A673 (cell line): Measurements from ENCODE around the gene SPHK1. TPM values are rescaled to one million over a fixed set of nuclear protein-coding genes. Genes with fewer than 3 reads are reported as not detected.
A peak's percentile ranks its signal among the peaks of the same experiment; 100 is the strongest.

Experiments
- BruUV-seq: library from RNA; stranded (reverse); fragments of 400-500 nt; replicated peaks from 2 replicates; lab custom pipeline; 2021; lab: Mats Ljungman, UMichigan
- CTCF ChIA-PET: fragments of 300-600 bp; sonication (Branson Sonifier 250); formaldehyde crosslinking; loops from one replicate; lab custom pipeline; 2022; ENCODE audit warnings: antibody characterized with exemption; lab: Charles Lee
- POLR2A ChIA-PET: fragments of 300-600 bp; sonication (Branson Sonifier 250); formaldehyde crosslinking; loops from one replicate; lab custom pipeline; 2022; ENCODE audit warnings: antibody characterized with exemption; ENCODE audit not compliant: low non-redundant PET; lab: Charles Lee
- DNase-seq: peaks from one replicate; pipeline ENCODE4 v3.0.0-alpha.2; 2015; ENCODE audit warnings: low spot score
- H3K27ac ChIP-seq: fragments of 200-600 bp; sonication (generic); 2 replicates; pipeline ENCODE4 v1.5.1; 2016; ENCODE audit warnings: mixed run types, low read depth, mild to moderate bottlenecking, mixed read lengths, antibody characterized with exemption, low read length; ENCODE audit not compliant: poor library complexity, severe bottlenecking
- H3K27me3 ChIP-seq: fragments of 200-600 bp; sonication (generic); replicated peaks from 2 replicates; pipeline ENCODE4 v1.6.1; 2017; ENCODE audit warnings: mixed run types, low read depth, mild to moderate bottlenecking, mixed read lengths, antibody characterized with exemption, low read length; ENCODE audit not compliant: insufficient read depth, poor library complexity
- H3K36me3 ChIP-seq: fragments of 200-600 bp; sonication (generic); 2 replicates; pipeline ENCODE4 v1.6.1; 2016; ENCODE audit warnings: mixed run types, mild to moderate bottlenecking, mixed read lengths, antibody characterized with exemption, low read length; ENCODE audit not compliant: insufficient read depth, poor library complexity, severe bottlenecking
- H3K4me1 ChIP-seq: fragments of 200-600 bp; sonication (generic); 2 replicates; pipeline ENCODE4 v1.6.1; 2017; ENCODE audit warnings: mixed run types, mild to moderate bottlenecking, mixed read lengths, antibody characterized with exemption, low read length; ENCODE audit not compliant: insufficient read depth, poor library complexity, severe bottlenecking
- H3K4me3 ChIP-seq: fragments of 200-600 bp; sonication (generic); 2 replicates; pipeline ENCODE4 v1.5.1; 2016; ENCODE audit warnings: low read depth, mixed run types, mild to moderate bottlenecking, mixed read lengths, low read length; ENCODE audit not compliant: poor library complexity, severe bottlenecking
- H3K9me3 ChIP-seq: fragments of 200-600 bp; sonication (generic); 2 replicates; pipeline ENCODE4 v1.6.1; 2016; ENCODE audit warnings: mixed run types, low read depth, mild to moderate bottlenecking, mixed read lengths, antibody characterized with exemption, low read length; ENCODE audit not compliant: poor library complexity, severe bottlenecking
- CTCF ChIP-seq: fragments of 300-800, 200-600 bp; sonication (generic); conservative IDR thresholded peaks from 2 replicates; pipeline ENCODE4 v1.5.1; 2017; ENCODE audit warnings: low read depth, mild to moderate bottlenecking, antibody characterized with exemption, low read length, moderate library complexity, mixed read lengths
- EZH2 ChIP-seq: fragments of 200-600 bp; sonication (generic); IDR thresholded peaks from 2 replicates; pipeline ENCODE4 v1.6.1; 2017; ENCODE audit warnings: borderline replicate concordance, low read depth, mild to moderate bottlenecking, mixed read lengths, antibody characterized with exemption, low read length; ENCODE audit not compliant: poor library complexity, severe bottlenecking
- intact Hi-C: fragments of 100-400 bp; cut with micrococcal nuclease; formaldehyde crosslinking; loops from one replicate; pipeline ENCODE4 v1.10.0; 2022; ENCODE audit not compliant: unreplicated experiment
- total RNA-seq: library from RNA; stranded (reverse); gene quantifications from 2 replicates; pipeline ENCODE4 v1.2.3, GENCODE V29; 2021

The SPHK1 gene
- total RNA-seq, 1 experiment from 2014 or later: 0.54 TPM

- Histone ChIP-seq H3K4me1 (peaks cover 5% of the 10 kb centered on the region), H3K27ac (no peak overlapping the region), H3K36me3 (no peaks in the 10 kb centered on the region), H3K4me3 (no peak overlapping the region), H3K27me3 (no peaks in the 10 kb centered on the region), H3K9me3 (no peaks in the 10 kb centered on the region)
- POLR2A ChIA-PET: no interaction called here
- no TSS peak for BruUV-seq
- intact Hi-C loops: no loop called here
- no peak for DNase-seq
- TF ChIP-seq EZH2 (no peak), CTCF (no peak)
- CTCF ChIA-PET: no interaction called here
Measured at GRCh38 chr17:76411247-76411646, 26.8 kb downstream of the SPHK1 start.

GRCh38 chr17:76414334-76415295 is 30.2 kb downstream of the SPHK1 start:
- ChIA-PET POLR2A (no interaction called here), CTCF (no interaction called here)
- TF ChIP-seq EZH2 (no peak), CTCF (no peak)
- Histone ChIP-seq H3K27ac (no peak overlapping the region), H3K4me3 (no peak overlapping the region), H3K36me3 (no peaks in the 10 kb centered on the region), H3K9me3 (no peaks in the 10 kb centered on the region), H3K27me3 (no peaks in the 10 kb centered on the region), H3K4me1 (peaks cover 5% of the 10 kb centered on the region)
- BruUV-seq: no TSS peak
- peak; percentile 26 for DNase-seq
- intact Hi-C loops: no loop called here

DNA sequence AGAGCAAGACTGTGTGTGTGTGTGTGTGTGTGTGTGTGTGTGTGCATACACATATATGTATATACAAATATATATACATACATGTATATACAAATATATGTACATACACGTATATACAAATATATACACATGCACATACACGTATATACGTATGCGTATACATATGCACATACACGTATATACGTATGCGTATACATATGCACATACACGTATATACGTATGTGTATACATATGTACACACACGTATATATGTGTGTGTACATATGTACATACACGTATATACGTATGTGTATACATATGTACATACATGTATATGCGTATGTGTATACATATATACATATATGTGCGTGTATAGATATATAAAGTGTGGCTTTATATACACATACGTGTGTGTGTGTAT is 31.4 kb downstream of the SPHK1 start:
- DNase-seq: no peak
- H3K27ac ChIP-seq: no peak overlapping the region
- H3K9me3 ChIP-seq: no peaks in the 10 kb centered on the region
- H3K27me3 ChIP-seq: no peaks in the 10 kb centered on the region
- H3K36me3 ChIP-seq: no peaks in the 10 kb centered on the region
- H3K4me1 ChIP-seq: peaks cover 16% of the 10 kb centered on the region
- intact Hi-C loops: no loop called here
- no TSS peak for BruUV-seq
- TF ChIP-seq EZH2 (no peak), CTCF (no peak)
- no peak overlapping the region for H3K4me3 ChIP-seq
- ChIA-PET POLR2A (no interaction called here), CTCF (interaction anchor here (0.6 kb wide), 1 partner anchor 486 kb away, joined by 3 read pairs; no protein-coding TSS in a partner anchor)
